Astrocyte of the cerebellum (primary cell): Measurements from ENCODE around the gene ARHGAP26.

Experiments used
- DNase-seq: peaks from one replicate; pipeline ENCODE4 v3.0.0-alpha.2; 2011; ENCODE audit warnings: low read depth
- H3K4me3 ChIP-seq: 2 replicates; pipeline ENCODE4 v1.5.1; 2011; ENCODE audit warnings: mild to moderate bottlenecking, low read depth, low read length, moderate library complexity
- in situ Hi-C: cut with HindIII; loops from 2 replicates; pipeline ENCODE4 v1.10.0; 2017; ENCODE audit warnings: low sequenced_read_pairs
- TF ChIP-seq, protein P1 (sequence below): IDR thresholded peaks from 2 replicates; pipeline ENCODE4 v1.5.1; 2012; ENCODE audit warnings: low read length, low read depth, moderate library complexity, mild to moderate bottlenecking; ENCODE audit errors: missing control alignments

ARHGAP26 gene

DNA sequence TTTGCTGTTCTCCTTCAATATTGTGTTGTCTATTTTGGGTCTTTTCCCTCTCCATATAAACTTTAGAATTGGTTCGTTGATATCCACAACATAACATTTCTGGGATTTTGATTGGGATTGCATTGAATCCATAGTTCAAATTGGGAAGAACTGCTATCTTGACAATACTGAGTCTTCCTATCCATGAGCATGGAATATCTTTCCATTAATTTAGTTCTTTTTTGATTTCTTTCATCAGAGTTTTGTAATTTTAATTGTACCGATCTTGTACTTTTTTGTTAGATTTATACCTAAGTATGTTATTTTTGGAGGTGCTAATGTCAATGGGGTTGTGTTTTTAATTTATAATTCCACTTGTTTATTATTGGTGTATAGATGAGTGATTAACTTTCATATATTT is 498.2 kb downstream of the ARHGAP26 start:
- DNase-seq: no peak
- no peak overlapping the region for H3K4me3 ChIP-seq
- TF ChIP-seq, protein P1, sequence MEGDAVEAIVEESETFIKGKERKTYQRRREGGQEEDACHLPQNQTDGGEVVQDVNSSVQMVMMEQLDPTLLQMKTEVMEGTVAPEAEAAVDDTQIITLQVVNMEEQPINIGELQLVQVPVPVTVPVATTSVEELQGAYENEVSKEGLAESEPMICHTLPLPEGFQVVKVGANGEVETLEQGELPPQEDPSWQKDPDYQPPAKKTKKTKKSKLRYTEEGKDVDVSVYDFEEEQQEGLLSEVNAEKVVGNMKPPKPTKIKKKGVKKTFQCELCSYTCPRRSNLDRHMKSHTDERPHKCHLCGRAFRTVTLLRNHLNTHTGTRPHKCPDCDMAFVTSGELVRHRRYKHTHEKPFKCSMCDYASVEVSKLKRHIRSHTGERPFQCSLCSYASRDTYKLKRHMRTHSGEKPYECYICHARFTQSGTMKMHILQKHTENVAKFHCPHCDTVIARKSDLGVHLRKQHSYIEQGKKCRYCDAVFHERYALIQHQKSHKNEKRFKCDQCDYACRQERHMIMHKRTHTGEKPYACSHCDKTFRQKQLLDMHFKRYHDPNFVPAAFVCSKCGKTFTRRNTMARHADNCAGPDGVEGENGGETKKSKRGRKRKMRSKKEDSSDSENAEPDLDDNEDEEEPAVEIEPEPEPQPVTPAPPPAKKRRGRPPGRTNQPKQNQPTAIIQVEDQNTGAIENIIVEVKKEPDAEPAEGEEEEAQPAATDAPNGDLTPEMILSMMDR: no peak
- in situ Hi-C loops: no loop called here

GRCh38 chr5:143271431-143271830 is 501.3 kb downstream of the ARHGAP26 start:
- DNase-seq: no peak
- TF ChIP-seq, protein P1: no peak
- in situ Hi-C loops: no loop called here
- H3K4me3 ChIP-seq: no peak overlapping the region

DNA sequence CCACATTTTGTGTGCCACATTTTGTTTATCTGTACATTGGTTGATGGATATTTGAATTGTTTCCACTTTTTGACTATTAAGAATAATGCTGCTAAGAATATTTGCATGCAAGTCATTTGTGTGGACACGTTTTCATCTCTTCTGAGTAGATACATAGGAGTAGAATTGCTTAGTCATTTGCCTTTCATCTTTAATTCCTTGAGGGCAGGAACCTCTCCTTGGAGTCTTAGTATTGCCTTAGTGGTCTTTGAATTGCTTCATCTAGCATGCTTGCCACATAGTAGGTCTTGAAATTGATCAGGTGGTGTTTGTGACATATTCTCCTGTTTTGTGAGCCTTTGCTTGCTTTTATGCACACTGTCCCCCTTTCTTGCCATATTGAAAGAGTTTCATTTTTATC is 504.8 kb downstream of the ARHGAP26 start:
- in situ Hi-C loops: loop anchor here (5.0 kb wide), 1 partner anchor 68 kb away; no protein-coding TSS in a partner anchor
- no peak overlapping the region for H3K4me3 ChIP-seq
- TF ChIP-seq, protein P1: no peak
- no peak for DNase-seq

- in situ Hi-C loops: loop anchor here (5.0 kb wide), 1 partner anchor 68 kb away; no protein-coding TSS in a partner anchor
- no peak overlapping the region for H3K4me3 ChIP-seq
- TF ChIP-seq, protein P1: no peak
- DNase-seq: no peak
Measured at GRCh38 chr5:143275512-143276363, 505.6 kb downstream of the ARHGAP26 start.

GRCh38 chr5:143277536-143277935 is 507.4 kb downstream of the ARHGAP26 start:
- in situ Hi-C loops: loop anchor here (5.0 kb wide), 1 partner anchor 70 kb away; no protein-coding TSS in a partner anchor
- H3K4me3 ChIP-seq: no peak overlapping the region
- TF ChIP-seq, protein P1: no peak
- DNase-seq: no peak
